Body of pancreas (tissue), 4 donors: ENCODE data around the gene EBI3.
"Not testable (repeated sequence)": the region's sequence is repeated elsewhere in the genome, so short reads cannot be mapped to it uniquely, and the experiment has no call there.

ENCODE experiments used
- POLR2A ChIP-seq, 3 donors: fragments of 450-650 bp; IDR thresholded peaks; one replicate each; pipeline ENCODE4 v1.6.1; 2016; ENCODE audit warnings: antibody characterized with exemption in 3 of 3, mild to moderate bottlenecking in 2 of 3
- TF ChIP-seq, protein P1 (sequence below), 7 experiments: fragments of 450-650 bp in 4 of 7; fragments of 200-600 bp in 3 of 7; sonication (generic) in 3 of 7; IDR thresholded peaks; one replicate each; pipeline ENCODE4 v1.5.1; 2016 to 2019; ENCODE audit warnings: antibody characterized with exemption in 7 of 7

DNA sequence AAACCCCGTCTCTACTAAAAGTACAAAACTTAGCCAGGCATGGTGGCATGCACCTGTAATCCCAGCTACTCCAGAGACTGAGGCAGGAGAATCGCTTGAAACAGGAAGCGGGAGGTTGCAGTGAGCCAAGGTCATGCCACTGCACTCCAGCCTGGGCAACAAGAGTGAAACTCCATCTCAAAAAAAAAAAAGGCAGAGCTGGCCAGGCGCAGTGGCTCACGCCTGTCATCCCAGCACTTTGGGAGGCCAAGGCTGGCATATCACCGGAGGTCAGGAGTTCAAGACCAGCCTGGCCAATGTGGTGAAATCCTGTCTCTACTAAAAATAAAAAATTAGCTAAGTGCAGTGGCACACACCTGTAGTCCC, 45.0 kb downstream of the EBI3 start:
- TF ChIP-seq, protein P1, sequence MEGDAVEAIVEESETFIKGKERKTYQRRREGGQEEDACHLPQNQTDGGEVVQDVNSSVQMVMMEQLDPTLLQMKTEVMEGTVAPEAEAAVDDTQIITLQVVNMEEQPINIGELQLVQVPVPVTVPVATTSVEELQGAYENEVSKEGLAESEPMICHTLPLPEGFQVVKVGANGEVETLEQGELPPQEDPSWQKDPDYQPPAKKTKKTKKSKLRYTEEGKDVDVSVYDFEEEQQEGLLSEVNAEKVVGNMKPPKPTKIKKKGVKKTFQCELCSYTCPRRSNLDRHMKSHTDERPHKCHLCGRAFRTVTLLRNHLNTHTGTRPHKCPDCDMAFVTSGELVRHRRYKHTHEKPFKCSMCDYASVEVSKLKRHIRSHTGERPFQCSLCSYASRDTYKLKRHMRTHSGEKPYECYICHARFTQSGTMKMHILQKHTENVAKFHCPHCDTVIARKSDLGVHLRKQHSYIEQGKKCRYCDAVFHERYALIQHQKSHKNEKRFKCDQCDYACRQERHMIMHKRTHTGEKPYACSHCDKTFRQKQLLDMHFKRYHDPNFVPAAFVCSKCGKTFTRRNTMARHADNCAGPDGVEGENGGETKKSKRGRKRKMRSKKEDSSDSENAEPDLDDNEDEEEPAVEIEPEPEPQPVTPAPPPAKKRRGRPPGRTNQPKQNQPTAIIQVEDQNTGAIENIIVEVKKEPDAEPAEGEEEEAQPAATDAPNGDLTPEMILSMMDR (IDR thresholded peaks at IDR 0.05) = not testable (repeated sequence)
- TF ChIP-seq POLR2A (IDR thresholded peaks at IDR 0.05) = not testable (repeated sequence)
